Muscle of back (tissue), 11 donors: Measurements from ENCODE around the gene APOL4. TPM values are rescaled to one million over a fixed set of nuclear protein-coding genes. Genes with fewer than 3 reads are reported as not detected.
"Not testable (repeated sequence)": the region's sequence is repeated elsewhere in the genome, so short reads cannot be mapped to it uniquely, and the experiment has no call there.

ENCODE experiments used
- DNase-seq, 3 donors: peaks; one replicate each; pipeline versions ENCODE4 v3.0.0 to v3.0.0-alpha.2; 2013
- polyA plus RNA-seq, 10 donors: library from polyadenylated mRNA; unstranded; fragments of 120-200 nt; gene quantifications; one replicate each; pipeline ENCODE4 v1.2.1, GENCODE V29; 2013; ENCODE audit not compliant: insufficient read length in 10 of 10

Gene APOL4
- polyA plus RNA-seq, 10 donors, result 5.3 to 24.4 (median 17.1) TPM

DNA sequence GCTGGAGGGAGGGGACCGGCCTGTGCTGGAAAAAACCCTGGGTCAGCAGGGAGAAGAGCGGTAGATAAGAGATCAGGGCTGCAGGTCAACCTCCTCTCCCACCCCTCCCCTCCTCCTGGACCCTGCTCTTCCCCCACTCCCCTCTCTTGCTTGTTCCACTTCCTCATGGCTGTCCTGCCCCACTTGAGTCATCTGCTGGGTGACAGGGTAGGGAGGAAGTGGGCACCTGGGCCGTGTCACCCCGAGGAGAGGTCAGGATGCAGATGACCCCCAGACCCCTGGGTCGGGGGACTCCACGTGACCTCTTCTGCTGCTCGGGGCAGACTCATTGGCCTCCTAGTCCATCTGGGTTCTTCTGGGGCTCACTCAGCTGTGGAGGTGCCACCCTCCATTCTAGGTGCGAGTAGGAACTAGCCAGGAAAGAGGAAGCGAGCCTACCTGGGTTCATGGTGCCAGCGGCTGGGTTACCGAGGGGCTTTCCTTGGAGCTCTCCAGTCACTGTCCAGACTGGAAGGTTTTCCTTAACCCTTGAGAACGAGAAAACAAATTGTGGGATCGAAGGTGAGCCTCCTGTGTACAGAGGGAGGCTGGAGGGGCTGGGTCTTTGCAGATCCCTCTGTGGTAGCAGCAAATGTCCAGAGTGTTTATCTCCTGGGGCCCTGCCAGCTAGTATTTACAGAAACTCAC is 31.2 kb upstream of the APOL4 start:
- no peak for DNase-seq

GRCh38 chr22:36231051-36231450 is 29.4 kb upstream of the APOL4 start:
- DNase-seq, result not testable (repeated sequence)

GRCh38 chr22:36229649-36230048 is 28.0 kb upstream of the APOL4 start:
- DNase-seq, result not testable (repeated sequence)

GRCh38 chr22:36228944-36229343 is 27.3 kb upstream of the APOL4 start:
- no peak for DNase-seq

GRCh38 chr22:36228369-36228768 is 26.8 kb upstream of the APOL4 start:
- not testable (repeated sequence) for DNase-seq

DNA sequence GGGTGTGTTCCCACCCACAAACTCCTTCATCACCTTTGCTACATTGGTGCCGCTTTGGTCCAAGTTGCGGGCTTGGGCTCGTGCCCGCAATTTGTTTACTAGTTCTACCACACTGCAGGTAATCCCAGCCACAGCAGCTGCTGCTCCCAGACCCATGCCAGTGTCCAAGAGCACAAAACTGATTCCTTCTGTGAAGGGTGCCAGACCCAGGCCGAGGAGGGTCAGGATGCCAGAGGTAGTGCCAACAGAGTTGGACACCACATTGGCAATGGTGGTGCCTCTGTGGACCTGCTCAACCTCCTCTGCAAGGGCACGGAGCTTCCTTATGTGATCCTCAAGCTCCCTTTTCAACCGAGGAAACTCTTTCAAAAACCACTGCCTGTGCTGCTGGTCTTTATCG is 26.2 kb upstream of the APOL4 start:
- no peak for DNase-seq

- no peak for DNase-seq
Observed at GRCh38 chr22:36227396-36227795, 25.8 kb upstream of the APOL4 start.

- no peak for DNase-seq
Observed at GRCh38 chr22:36226189-36226588, 24.6 kb upstream of the APOL4 start.

GRCh38 chr22:36225333-36225922 is 23.8 kb upstream of the APOL4 start:
- no peak for DNase-seq

GRCh38 chr22:36224245-36224644 is 22.6 kb upstream of the APOL4 start:
- DNase-seq, result no peak

GRCh38 chr22:36223504-36223903 is 21.9 kb upstream of the APOL4 start:
- no peak for DNase-seq

- no peak for DNase-seq
Observed at GRCh38 chr22:36222887-36223450, 21.4 kb upstream of the APOL4 start.

DNA sequence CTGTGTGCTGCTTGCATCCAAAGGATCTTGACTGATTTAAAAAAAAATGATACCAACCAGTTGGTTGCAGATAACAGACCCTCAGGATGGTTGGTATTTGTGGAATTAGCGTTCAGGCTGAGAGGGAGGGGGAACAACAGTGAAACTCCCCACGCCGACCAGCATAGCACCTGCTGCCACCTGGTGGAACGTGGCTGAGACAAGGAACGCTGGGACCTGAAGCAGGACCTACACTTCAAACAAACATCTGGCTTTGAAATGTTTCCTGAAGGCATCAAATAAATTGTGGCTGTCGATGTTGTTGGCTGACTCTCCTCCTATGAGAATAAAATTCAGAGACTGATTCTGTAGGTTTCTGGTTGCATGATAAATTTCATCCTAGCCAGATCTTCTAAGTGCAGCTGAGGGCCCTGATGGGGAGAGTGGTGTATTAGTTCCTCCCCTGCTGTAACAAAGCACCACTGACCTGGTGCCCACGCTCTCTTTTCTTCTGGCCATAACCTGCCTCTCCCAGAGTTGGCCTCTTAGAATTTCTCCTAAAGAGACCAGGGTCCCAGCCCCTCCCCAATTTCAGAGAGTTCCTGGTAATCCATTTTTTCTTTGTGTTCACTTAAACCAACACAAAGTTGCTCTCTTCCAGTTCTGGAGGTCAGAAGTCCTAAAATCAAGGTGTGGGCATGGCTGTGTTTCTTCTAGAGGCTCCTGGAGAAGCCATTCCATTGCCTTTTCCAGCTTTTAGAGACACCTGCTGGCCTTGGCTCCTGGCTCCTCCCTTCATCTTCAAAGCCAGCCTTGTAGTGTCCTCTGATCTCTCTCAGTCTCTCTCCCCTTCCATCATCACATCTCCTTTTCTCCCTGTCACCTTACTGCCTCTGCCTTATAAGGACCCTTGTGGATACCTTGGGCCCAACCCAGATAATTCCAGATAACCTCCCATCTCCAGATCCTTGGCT is 20.5 kb upstream of the APOL4 start:
- peak in 1 of 3 donors; percentile 66 for DNase-seq

DNA sequence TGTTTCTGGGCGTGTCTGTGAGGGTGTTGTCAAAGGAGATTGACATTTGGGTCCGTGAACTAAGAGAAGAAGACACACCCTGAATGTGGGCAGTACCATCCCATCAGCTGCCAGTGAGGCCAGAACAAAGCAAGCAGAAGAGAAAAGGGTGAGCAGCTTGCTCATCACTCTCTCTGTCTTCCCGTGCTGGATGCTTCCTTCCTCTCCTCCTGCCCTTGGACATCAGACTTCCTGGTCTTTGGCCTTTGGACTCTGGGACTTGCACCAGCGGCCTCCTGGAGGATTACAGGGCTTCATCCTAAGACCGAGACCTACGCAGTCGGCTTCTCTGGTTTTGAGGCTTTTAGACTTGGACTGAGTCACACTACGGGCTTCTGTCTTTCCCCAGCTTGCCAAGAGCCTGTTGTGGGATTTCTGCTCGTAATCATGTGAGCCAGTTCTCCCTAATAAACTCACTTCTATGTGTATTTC is 18.9 kb upstream of the APOL4 start:
- peak in 1 of 3 donors; percentile 74 for DNase-seq

DNA sequence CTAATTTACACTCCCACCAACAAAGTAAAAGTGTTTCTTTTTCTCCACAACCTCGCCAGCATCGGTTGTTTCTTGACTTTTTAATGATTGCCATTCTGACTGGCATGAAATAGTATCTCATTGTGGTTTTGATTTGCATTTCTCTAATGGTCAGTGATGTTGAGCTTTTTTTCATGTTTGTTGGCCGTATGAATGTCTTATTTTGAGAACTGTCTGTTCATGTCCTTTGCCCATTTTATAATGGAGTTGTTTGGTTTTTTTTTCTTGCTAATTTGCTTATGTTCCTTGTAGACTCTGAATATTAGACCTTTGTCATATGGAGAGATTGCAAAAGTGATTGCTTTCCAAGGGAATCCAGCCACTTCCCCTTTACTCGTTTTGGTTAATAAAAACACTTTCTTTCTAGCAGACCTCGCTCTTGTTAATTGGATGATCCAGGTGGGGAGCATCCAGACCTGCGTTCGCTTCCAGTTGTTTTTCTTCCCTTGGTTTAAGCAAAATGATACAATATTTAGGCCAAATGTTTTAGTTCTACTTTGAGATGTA is 17.1 kb upstream of the APOL4 start:
- DNase-seq, result no peak

GRCh38 chr22:36215981-36216380 is 14.4 kb upstream of the APOL4 start:
- DNase-seq, result no peak

GRCh38 chr22:36213586-36213985 is 12.0 kb upstream of the APOL4 start:
- no peak for DNase-seq

- no peak for DNase-seq
Observed at GRCh38 chr22:36212901-36213300, 11.3 kb upstream of the APOL4 start.

DNA sequence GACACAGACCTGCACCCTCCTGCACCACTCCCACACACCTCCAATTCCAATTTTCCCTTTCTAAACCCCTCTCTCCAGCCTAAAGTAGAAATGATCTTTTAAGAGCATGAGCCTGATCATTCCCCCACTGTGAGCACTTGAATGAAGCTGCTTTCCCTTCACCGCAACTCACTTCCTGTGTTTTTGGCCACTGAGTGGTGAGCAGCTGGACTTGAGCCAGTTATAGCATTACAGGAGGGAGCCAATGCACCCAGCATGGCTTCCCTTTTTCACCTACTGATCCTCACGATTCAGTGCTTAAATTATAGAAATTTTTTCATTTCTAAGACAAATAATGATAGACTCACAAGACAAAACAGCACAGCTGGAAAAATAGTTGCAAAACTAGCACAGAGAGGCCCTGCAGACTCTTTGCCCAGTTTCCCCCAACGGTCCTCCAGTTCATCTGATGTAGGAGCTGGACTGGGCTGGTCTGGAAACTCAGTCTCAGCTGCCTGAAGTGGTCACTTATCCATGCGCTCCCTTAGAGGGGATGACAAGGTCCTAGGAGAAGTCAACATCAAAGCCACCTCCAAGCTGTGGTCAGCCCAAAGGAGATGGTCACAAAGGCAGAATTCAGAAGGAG is 9.7 kb upstream of the APOL4 start:
- no peak for DNase-seq

GRCh38 chr22:36210224-36210623 is 8.6 kb upstream of the APOL4 start:
- no peak for DNase-seq

- not testable (repeated sequence) for DNase-seq
Observed at GRCh38 chr22:36209488-36209908, 7.9 kb upstream of the APOL4 start.
